Anterior cingulate cortex (tissue), 58 donors: ENCODE results near the gene GOLGA6L4.
"Not testable (repeated sequence)": the region's sequence is repeated elsewhere in the genome, so short reads cannot be mapped to it uniquely, and the experiment has no call there.

Source experiments
- DNase-seq, 58 donors: peaks; one replicate each; lab custom pipeline; 2025; lab: John Stamatoyannopoulos, UW

Gene GOLGA6L4

GRCh38 chr15:84235573-84235972 lies at the start of gene GOLGA6L4:
Gene GOLGA6L4, plus strand, starts transcription at chr15:84235773. Its CDS starts 62 bp downstream, at chr15:84235835.
- not testable (repeated sequence) for DNase-seq

- DNase-seq, result not testable (repeated sequence)
These were observed 42.6 kb upstream of the GOLGA6L4 start for GRCh38 chr15:84192982-84193381.

- DNase-seq, result not testable (repeated sequence)
These were observed 40.0 kb upstream of the GOLGA6L4 start for GRCh38 chr15:84195603-84196002.

GRCh38 chr15:84196530-84197188 lies 38.9 kb upstream of the GOLGA6L4 start:
- not testable (repeated sequence) for DNase-seq

- not testable (repeated sequence) for DNase-seq
These were observed 35.7 kb upstream of the GOLGA6L4 start for GRCh38 chr15:84199865-84200264.

GRCh38 chr15:84246441-84246840 lies 10.9 kb downstream of the GOLGA6L4 start:
- DNase-seq, result not testable (repeated sequence)
